HepG2 (cell line): ENCODE data around the gene LEAP2. TPM values are rescaled to one million over a fixed set of nuclear protein-coding genes. Genes with fewer than 3 reads are reported as not detected.

Experiments
- ATAC-seq: fragments of 200-7000 bp; cut with Tn5 transposase; 3 replicates; pipeline ENCODE4 v1.9.1; 2020; ENCODE audit warnings: mild to moderate bottlenecking, moderate library complexity
- BruUV-seq: library from RNA; stranded (reverse); fragments of 400-500 nt; replicated peaks from 2 replicates; lab custom pipeline; 2021; lab: Mats Ljungman, UMichigan
- CTCF ChIA-PET: fragments of 300-600 bp; formaldehyde crosslinking; extraction: SDS; loops from one replicate; lab custom pipeline; 2021; ENCODE audit warnings: low total read pairs, inconsistent platforms, low intra/inter-chr PET ratio; lab: Yijun Ruan, JAX
- POLR2A ChIA-PET: fragments of 350-600 bp; sonication (Branson Sonifier 250); formaldehyde crosslinking; loops from one replicate; lab custom pipeline; 2020; ENCODE audit warnings: antibody characterized with exemption, inconsistent platforms; lab: Yijun Ruan, JAX
- DNase-seq: peaks from one replicate; pipeline ENCODE4 v3.0.0-alpha.2; 2015; ENCODE audit warnings: low spot score
- FAIRE-seq: peaks from 3 replicates; lab custom pipeline; 2011; peaks lifted over from hg19 to GRCh38; lab: Jason Lieb, UNC
- H2AFZ ChIP-seq: one replicate; pipeline ENCODE4 v1.6.1; 2011; ENCODE audit warnings: low read length, inconsistent platforms
- H3K27ac ChIP-seq: fragments of 300-600 bp; 3 replicates; pipeline ENCODE4 v1.8.0; 2011; ENCODE audit warnings: mixed run types, mild to moderate bottlenecking, mixed read lengths, low read length, inconsistent platforms; ENCODE audit not compliant: insufficient read depth; ENCODE audit errors: extremely low read length
- H3K27me3 ChIP-seq, 2 experiments: fragments of 200-600 bp in 1 of 2; 2 replicates in 1 of 2; 3 replicates in 1 of 2; pipeline versions ENCODE4 v1.6.0 to v1.8.0; 2011; ENCODE audit warnings: low read length in 2 of 2, mild to moderate bottlenecking in 2 of 2, moderate library complexity in 2 of 2, inconsistent platforms in 1 of 2; ENCODE audit not compliant: insufficient read depth in 2 of 2, control insufficient read depth in 1 of 2
- H3K36me3 ChIP-seq, 2 experiments: fragments of 200-600 bp in 1 of 2; replicated peaks in 1 of 2; 2 replicates in 1 of 2; 3 replicates in 1 of 2; pipeline versions ENCODE4 v1.5.1 to v1.8.0; 2011; ENCODE audit warnings: low read length in 2 of 2, inconsistent platforms in 1 of 2; ENCODE audit not compliant: insufficient read depth in 2 of 2, control insufficient read depth in 1 of 2
- H3K4me1 ChIP-seq: 2 replicates; pipeline ENCODE4 v1.5.1; 2012; ENCODE audit warnings: low read length, inconsistent platforms; ENCODE audit not compliant: insufficient read depth
- H3K4me2 ChIP-seq: 2 replicates; pipeline ENCODE4 v1.6.0; 2011; ENCODE audit warnings: low read depth, low read length, inconsistent platforms
- H3K4me3 ChIP-seq, 3 experiments: fragments of 200-600 bp in 1 of 3; sonication (generic), shearing (Covaris generic) in 1 of 3; replicated peaks in 1 of 3; 2 replicates each; pipeline ENCODE4 v1.5.1; 2011 to 2016; ENCODE audit warnings: low read length in 3 of 3, inconsistent platforms in 2 of 3, low read depth in 2 of 3, mild to moderate bottlenecking in 2 of 3, control low read depth in 1 of 3, mixed read lengths in 1 of 3; ENCODE audit not compliant: insufficient read depth in 1 of 3
- H3K79me2 ChIP-seq: one replicate; pipeline ENCODE4 v1.6.1; 2011; ENCODE audit warnings: low read length, inconsistent platforms; ENCODE audit not compliant: insufficient read depth
- H3K9ac ChIP-seq: 2 replicates; pipeline ENCODE4 v1.6.0; 2011; ENCODE audit warnings: mild to moderate bottlenecking, low read depth, low read length, inconsistent platforms; ENCODE audit not compliant: insufficient read depth
- H3K9me3 ChIP-seq: 2 replicates; pipeline ENCODE4 v1.5.1; 2012; ENCODE audit warnings: mild to moderate bottlenecking, low read length
- H4K20me1 ChIP-seq: 2 replicates; pipeline ENCODE4 v1.6.0; 2011; ENCODE audit warnings: inconsistent platforms, mild to moderate bottlenecking, low read length, moderate library complexity; ENCODE audit not compliant: insufficient read depth
- ASH2L ChIP-seq: fragments of 300-600, 200-600 bp; sonication (generic); IDR thresholded peaks from 2 replicates; pipeline ENCODE4 v1.7.0; 2017; ENCODE audit warnings: low read depth, mild to moderate bottlenecking, moderate library complexity, mixed read lengths, low read length; ENCODE audit not compliant: insufficient read length
- ESRRA ChIP-seq: sonication (generic); formaldehyde crosslinking; IDR thresholded peaks from 2 replicates; pipeline ENCODE4 v1.5.1; 2020; ENCODE audit warnings: mild to moderate bottlenecking, low read depth, missing genetic modification reagents
- FOXA1 ChIP-seq, 2 experiments: fragments of 450-650 bp in 1 of 2; sonication (generic) in 1 of 2; formaldehyde crosslinking in 1 of 2; IDR thresholded peaks; 2 replicates each; pipeline versions ENCODE4 v1.4.0 to v1.6.1; 2016 to 2020; ENCODE audit warnings: missing genetic modification reagents in 1 of 2
- PHF20 ChIP-seq: sonication (generic); formaldehyde crosslinking; IDR thresholded peaks from 2 replicates; pipeline ENCODE4 v1.5.0; 2020; ENCODE audit warnings: mild to moderate bottlenecking, missing genetic modification reagents
- RBM22 ChIP-seq: fragments of 200-400 bp; formaldehyde crosslinking; optimal IDR thresholded peaks from 2 replicates; pipeline ENCODE3; 2017; ENCODE audit warnings: mild to moderate bottlenecking, low read length, moderate library complexity
- RFX1 ChIP-seq: fragments of 450-650 bp; IDR thresholded peaks from 2 replicates; pipeline ENCODE4 v1.6.1; 2017
- ZNF282 ChIP-seq: fragments of 450-650 bp; IDR thresholded peaks from 2 replicates; pipeline ENCODE4 v1.6.1; 2018; ENCODE audit not compliant: partially characterized antibody
- WGBS: methylation state at CpG from one replicate; pipeline ENCODE4 v1.1.6; 2017; ENCODE audit warnings: low lambda C conversion rate; 5-methylcytosine and 5-hydroxymethylcytosine counted together
- in situ Hi-C: cut with HindIII; loops from 2 replicates; pipeline ENCODE4 v1.10.0; 2017; ENCODE audit warnings: low pct_unique_long_range_greater_than_20kb; ENCODE audit not compliant: extremely low pct_ligation_motif_present
- intact Hi-C: fragments of 100-400 bp; cut with micrococcal nuclease; formaldehyde crosslinking; loops from one replicate; pipeline ENCODE4 v1.10.0; 2022; ENCODE audit not compliant: unreplicated experiment
- polyA plus RNA-seq, 8 experiments: library from polyadenylated mRNA; depleted of rRNA in 3 of 8; stranded (reverse) in 7 of 8; unstranded in 1 of 8; fragments of >200 nt; fragmentation: Illumina TruSeq in 4 of 8; extraction: Trizol in 4 of 8; gene quantifications; 2 replicates each; pipeline versions ENCODE4 v1.2.1 to v1.2.3, GENCODE V29; 2011 to 2016; ENCODE audit warnings: low read depth in 4 of 8, missing spikeins in 1 of 8, mixed read lengths in 1 of 8; ENCODE audit not compliant: insufficient read depth in 1 of 8
- total RNA-seq, 5 experiments: library from RNA; depleted of rRNA; stranded (reverse); fragments of >200 nt; fragmentation: Illumina TruSeq; extraction: Trizol; gene quantifications; 2 replicates each; pipeline ENCODE4 v1.2.3, GENCODE V29; 2016; ENCODE audit warnings: low read depth in 1 of 5
- TF ChIP-seq, protein P1 (sequence below): sonication (generic); formaldehyde crosslinking; conservative IDR thresholded peaks from 2 replicates; pipeline ENCODE4 v1.4.0; 2020; ENCODE audit warnings: mild to moderate bottlenecking, missing genetic modification reagents, moderate library complexity

The LEAP2 gene
- total and polyA plus RNA-seq, 2 of the 13 experiments (the other 11 are each of a cell fraction or from before 2014, with no cell fraction given): 23.9 to 51.9 TPM

DNA sequence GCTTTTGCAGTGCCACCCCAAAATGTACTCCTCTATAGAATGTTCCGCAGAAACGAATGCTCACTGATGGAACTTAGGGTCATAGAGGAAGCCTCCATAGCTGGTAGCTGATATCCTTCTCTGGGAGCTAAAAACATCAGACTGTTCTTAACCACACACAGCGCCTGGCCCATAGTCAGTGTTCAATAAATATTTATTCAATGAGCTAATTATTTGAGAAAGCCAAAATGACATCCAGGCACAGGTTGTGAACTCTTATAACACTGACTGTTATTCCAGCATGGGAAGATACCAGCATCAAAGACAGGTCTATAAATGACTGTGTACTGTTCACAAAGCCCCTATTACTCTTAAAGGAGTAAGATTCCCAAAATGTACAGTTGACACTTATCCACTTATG is 20.1 kb upstream of the LEAP2 start (continued):
- TF ChIP-seq ZNF282: no peak

GRCh38 chr5:132853790-132854189 is 19.7 kb upstream of the LEAP2 start:
- intact Hi-C loops (no loop called here), in situ Hi-C loops (no loop called here)
- H3K9ac ChIP-seq: 0 out of 2 replicates have a peak overlapping the region, but pooled peaks have one; percentile 15
- DNase-seq (no peak), ATAC-seq (no peak), FAIRE-seq (no peak)
- H3K36me3 ChIP-seq: no peaks in the 10 kb centered on the region
- ChIA-PET CTCF (no interaction called here), POLR2A (interaction anchor here (1.0 to 2.8 kb wide), 5 partner anchors 12 to 198 kb away, joined by 3 to 28 read pairs (median 8); partner anchors contain the start of genes GDF9, HSPA4 and UQCRQ)
- H3K4me2 ChIP-seq: peak overlapping the region; percentile 36; the same call in 1 of the 2 replicates
- peaks cover 64% of the 10 kb centered on the region for H3K4me1 ChIP-seq
- peak; percentile 12 for TF ChIP-seq ASH2L
- TF ChIP-seq RFX1: no peak
- TF ChIP-seq ESRRA (CRISPR knock-in tag): no peak
- TF ChIP-seq PHF20 (CRISPR knock-in tag): no peak
- TF ChIP-seq FOXA1 (IDR thresholded peaks at IDR 0.05): no peak
- TF ChIP-seq FOXA1 (CRISPR knock-in tag; IDR thresholded peaks at IDR 0.05): no peak
- TF ChIP-seq, protein P1, sequence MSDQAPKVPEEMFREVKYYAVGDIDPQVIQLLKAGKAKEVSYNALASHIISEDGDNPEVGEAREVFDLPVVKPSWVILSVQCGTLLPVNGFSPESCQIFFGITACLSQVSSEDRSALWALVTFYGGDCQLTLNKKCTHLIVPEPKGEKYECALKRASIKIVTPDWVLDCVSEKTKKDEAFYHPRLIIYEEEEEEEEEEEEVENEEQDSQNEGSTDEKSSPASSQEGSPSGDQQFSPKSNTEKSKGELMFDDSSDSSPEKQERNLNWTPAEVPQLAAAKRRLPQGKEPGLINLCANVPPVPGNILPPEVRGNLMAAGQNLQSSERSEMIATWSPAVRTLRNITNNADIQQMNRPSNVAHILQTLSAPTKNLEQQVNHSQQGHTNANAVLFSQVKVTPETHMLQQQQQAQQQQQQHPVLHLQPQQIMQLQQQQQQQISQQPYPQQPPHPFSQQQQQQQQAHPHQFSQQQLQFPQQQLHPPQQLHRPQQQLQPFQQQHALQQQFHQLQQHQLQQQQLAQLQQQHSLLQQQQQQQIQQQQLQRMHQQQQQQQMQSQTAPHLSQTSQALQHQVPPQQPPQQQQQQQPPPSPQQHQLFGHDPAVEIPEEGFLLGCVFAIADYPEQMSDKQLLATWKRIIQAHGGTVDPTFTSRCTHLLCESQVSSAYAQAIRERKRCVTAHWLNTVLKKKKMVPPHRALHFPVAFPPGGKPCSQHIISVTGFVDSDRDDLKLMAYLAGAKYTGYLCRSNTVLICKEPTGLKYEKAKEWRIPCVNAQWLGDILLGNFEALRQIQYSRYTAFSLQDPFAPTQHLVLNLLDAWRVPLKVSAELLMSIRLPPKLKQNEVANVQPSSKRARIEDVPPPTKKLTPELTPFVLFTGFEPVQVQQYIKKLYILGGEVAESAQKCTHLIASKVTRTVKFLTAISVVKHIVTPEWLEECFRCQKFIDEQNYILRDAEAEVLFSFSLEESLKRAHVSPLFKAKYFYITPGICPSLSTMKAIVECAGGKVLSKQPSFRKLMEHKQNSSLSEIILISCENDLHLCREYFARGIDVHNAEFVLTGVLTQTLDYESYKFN (CRISPR knock-in tag): 0 out of 2 replicates have a peak, but pooled peaks have one; percentile 2
- no peak for TF ChIP-seq RBM22
- no TSS peak for BruUV-seq
- WGBS: 5% methylated on average over 1 of the region's 1 CpG
- H2AFZ ChIP-seq: no peak overlapping the region
- H3K27me3 ChIP-seq: no peaks in the 10 kb centered on the region; a peak in 1 of 5 replicates
- no peaks in the 10 kb centered on the region for H3K79me2 ChIP-seq
- no peaks in the 10 kb centered on the region for H4K20me1 ChIP-seq
- no peaks in the 10 kb centered on the region for H3K9me3 ChIP-seq
- no peak overlapping the region; a peak in 1 of 6 replicates for H3K4me3 ChIP-seq
- peak overlapping the region; percentile 55 for H3K27ac ChIP-seq
